ENCODE measurements around the gene OBP2A.

OBP2A gene

DNA sequence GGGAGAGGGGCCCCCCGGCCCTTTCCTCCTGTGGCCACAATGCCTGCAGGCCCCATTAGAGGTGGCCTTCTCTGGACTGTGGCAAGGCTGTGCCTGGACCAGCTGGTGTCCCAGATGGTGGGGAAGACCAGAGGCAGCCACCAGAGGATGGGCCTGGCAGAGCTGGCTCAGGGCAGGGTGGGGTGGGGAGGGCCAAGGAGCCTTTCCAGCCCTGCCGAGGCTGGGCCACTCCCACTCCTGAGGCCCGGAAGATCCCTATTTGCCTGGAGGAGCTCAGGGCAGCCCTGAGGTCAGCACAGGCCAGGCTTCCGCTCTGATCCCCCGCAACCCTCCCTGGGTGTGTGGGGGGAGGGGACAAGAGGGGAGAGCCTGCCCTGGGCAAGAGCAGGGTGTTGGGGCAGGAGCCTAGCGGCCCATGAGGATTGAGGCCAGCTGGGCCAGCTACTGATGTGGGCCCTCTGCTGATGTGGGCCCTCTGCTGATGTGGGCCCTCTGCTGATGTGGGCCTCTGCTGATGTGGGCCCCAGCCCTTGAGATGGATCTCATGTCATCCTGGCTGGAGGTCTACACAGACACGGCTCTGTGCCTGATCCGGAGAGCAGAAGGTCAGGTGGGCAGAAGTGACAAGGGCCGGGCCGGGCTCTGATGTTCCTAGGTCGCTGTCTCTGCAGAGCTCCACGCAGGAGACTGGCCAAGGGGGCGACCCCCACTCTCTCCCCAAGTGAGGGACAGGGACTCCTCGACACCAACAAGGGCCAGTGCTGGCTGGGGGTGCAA is 39.4 kb upstream of the OBP2A start:
- H2AFZ ChIP-seq (ENCODE audit: low read depth): no peak overlapping the region

GRCh38 chr9:135507104-135508035 is 38.6 kb upstream of the OBP2A start:
- Histone ChIP-seq H3K4me1 (ENCODE audit: low read depth, poor library complexity, severe bottlenecking) (no peaks in the 10 kb centered on the region), H3K4me3 (IDR thresholded peaks at IDR 0.05; ENCODE audit: insufficient read depth, low read depth, low read length) (no peak overlapping the region), H3K27me3 (ENCODE audit: insufficient read depth, low read depth) (peaks cover 25% of the 10 kb centered on the region; the same call in 1 of the 2 replicates), H3K36me3 (ENCODE audit: insufficient read depth) (no peaks in the 10 kb centered on the region; the same call in 1 of the 2 replicates), H3K79me2 (ENCODE audit: insufficient read depth, low read depth) (no peaks in the 10 kb centered on the region), H2AFZ (ENCODE audit: low read depth) (no peak overlapping the region), H3K9ac (no peak overlapping the region), H3K4me2 (no peak overlapping the region), H4K20me1 (ENCODE audit: insufficient read depth) (no peaks in the 10 kb centered on the region), H3K27ac (no peak overlapping the region)
- TF ChIP-seq CTCF (conservative IDR thresholded peaks at IDR 0.05; ENCODE audit: low read depth, low read length): no peak

More for the DNA sequence above, 39.4 kb upstream of the OBP2A start:
- Histone ChIP-seq H3K4me3 (IDR thresholded peaks at IDR 0.05; ENCODE audit: insufficient read depth, low read depth, low read length) (no peak overlapping the region), H3K79me2 (ENCODE audit: insufficient read depth, low read depth) (peaks cover 8% of the 10 kb centered on the region), H3K36me3 (ENCODE audit: insufficient read depth) (no peaks in the 10 kb centered on the region; the same call in 1 of the 2 replicates), H4K20me1 (ENCODE audit: insufficient read depth) (no peaks in the 10 kb centered on the region), H3K4me1 (ENCODE audit: low read depth, poor library complexity, severe bottlenecking) (peaks cover 7% of the 10 kb centered on the region), H3K4me2 (no peak overlapping the region), H3K27me3 (ENCODE audit: insufficient read depth, low read depth) (peaks cover 21% of the 10 kb centered on the region; the same call in 1 of the 2 replicates), H3K9ac (no peak overlapping the region), H3K27ac (no peak overlapping the region)
- TF ChIP-seq CTCF (conservative IDR thresholded peaks at IDR 0.05; ENCODE audit: low read depth, low read length): no peak

GRCh38 chr9:135508211-135508820 is 37.6 kb upstream of the OBP2A start:
- Histone ChIP-seq H2AFZ (ENCODE audit: low read depth) (no peak overlapping the region), H4K20me1 (ENCODE audit: insufficient read depth) (no peaks in the 10 kb centered on the region), H3K9ac (no peak overlapping the region)

More at GRCh38 chr9:135508211-135508820, 37.6 kb upstream of the OBP2A start:
- Histone ChIP-seq H3K4me1 (ENCODE audit: low read depth, poor library complexity, severe bottlenecking) (no peaks in the 10 kb centered on the region), H3K4me3 (IDR thresholded peaks at IDR 0.05; ENCODE audit: insufficient read depth, low read depth, low read length) (no peak overlapping the region), H3K27ac (no peak overlapping the region), H3K79me2 (ENCODE audit: insufficient read depth, low read depth) (no peaks in the 10 kb centered on the region), H3K4me2 (no peak overlapping the region), H3K36me3 (ENCODE audit: insufficient read depth) (no peaks in the 10 kb centered on the region; the same call in 1 of the 2 replicates), H3K27me3 (ENCODE audit: insufficient read depth, low read depth) (peaks cover 35% of the 10 kb centered on the region; the same call in 1 of the 2 replicates)
- TF ChIP-seq CTCF (conservative IDR thresholded peaks at IDR 0.05; ENCODE audit: low read depth, low read length): no peak
